Endothelial cell of umbilical vein (primary cell): Measurements from ENCODE around the gene GNAZ. TPM values are rescaled to one million over a fixed set of nuclear protein-coding genes. Genes with fewer than 3 reads are reported as not detected.

Experiments
- BruUV-seq: library from RNA; stranded (reverse); fragments of 400-500 nt; replicated peaks from 2 replicates; lab custom pipeline; 2021; lab: Mats Ljungman, UMichigan
- CTCF ChIA-PET: fragments of 300-600, 350-600 bp; sonication (Branson Sonifier 250); formaldehyde crosslinking; loops from one replicate; lab custom pipeline; 2021; ENCODE audit warnings: antibody characterized with exemption, inconsistent platforms; lab: Charles Lee
- POLR2A ChIA-PET: fragments of 300-600, 350-600 bp; sonication (Branson Sonifier 250); formaldehyde crosslinking; loops from one replicate; lab custom pipeline; 2021; ENCODE audit warnings: antibody characterized with exemption, inconsistent platforms; lab: Charles Lee
- DNase-seq: peaks from one replicate; pipeline ENCODE4 v3.0.0-alpha.2; 2011; ENCODE audit warnings: low read depth, low spot score
- FAIRE-seq: peaks from 2 replicates; lab custom pipeline; 2011; peaks lifted over from hg19 to GRCh38; lab: Jason Lieb, UNC
- H2AFZ ChIP-seq: 2 replicates; pipeline ENCODE4 v1.6.0; 2012; ENCODE audit warnings: low read depth, low read length, control low read depth, inconsistent platforms
- H3K27ac ChIP-seq: 2 replicates; pipeline ENCODE4 v1.5.1; 2011; ENCODE audit warnings: low read depth, mild to moderate bottlenecking, control low read depth, low read length, moderate library complexity; ENCODE audit not compliant: insufficient read depth
- H3K27me3 ChIP-seq, 2 experiments: 2 replicates each; pipeline versions ENCODE4 v1.6.0 to v1.6.1; 2011; ENCODE audit warnings: low read length in 2 of 2, mixed read lengths in 1 of 2; ENCODE audit not compliant: control insufficient read depth in 2 of 2, insufficient read depth in 2 of 2
- H3K36me3 ChIP-seq, 2 experiments: 2 replicates in 1 of 2; 3 replicates in 1 of 2; pipeline ENCODE4 v1.5.1; 2011; ENCODE audit warnings: low read length in 2 of 2, mild to moderate bottlenecking in 1 of 2, moderate library complexity in 1 of 2; ENCODE audit not compliant: control insufficient read depth in 2 of 2, insufficient read depth in 2 of 2; ENCODE audit errors: extremely low read depth in 1 of 2
- H3K4me1 ChIP-seq: 3 replicates; pipeline ENCODE4 v1.5.1; 2011; ENCODE audit warnings: mild to moderate bottlenecking, low read length; ENCODE audit not compliant: control insufficient read depth, insufficient read depth; ENCODE audit errors: extremely low read depth
- H3K4me2 ChIP-seq: 2 replicates; pipeline ENCODE4 v1.6.1; 2011; ENCODE audit warnings: low read length, control low read depth, mixed read lengths; ENCODE audit not compliant: insufficient read depth
- H3K4me3 ChIP-seq, 3 experiments: fragments of 200-600 bp in 1 of 3; sonication (generic), shearing (Covaris generic) in 1 of 3; replicated peaks in 1 of 3; 2 replicates each; pipeline ENCODE4 v1.5.1; 2011 to 2016; ENCODE audit warnings: control low read depth in 3 of 3, low read length in 3 of 3, mild to moderate bottlenecking in 2 of 3, inconsistent platforms in 1 of 3, low read depth in 1 of 3, moderate library complexity in 1 of 3; ENCODE audit not compliant: insufficient read depth in 1 of 3
- H3K79me2 ChIP-seq: 2 replicates; pipeline ENCODE4 v1.6.0; 2012; ENCODE audit warnings: low read length, inconsistent platforms; ENCODE audit not compliant: control insufficient read depth, insufficient read depth
- H3K9ac ChIP-seq: replicated peaks from 2 replicates; pipeline ENCODE3; 2011; ENCODE audit warnings: low read length, control low read depth; ENCODE audit not compliant: insufficient read depth; ENCODE audit errors: extremely low read depth
- H3K9me1 ChIP-seq: replicated peaks from 3 replicates; pipeline ENCODE4 v1.6.0; 2011; ENCODE audit warnings: mild to moderate bottlenecking, low read length; ENCODE audit not compliant: control insufficient read depth, insufficient read depth; ENCODE audit errors: extremely low read depth
- H3K9me3 ChIP-seq: replicated peaks from 2 replicates; pipeline ENCODE4 v1.5.1; 2012; ENCODE audit warnings: low read length, inconsistent platforms; ENCODE audit not compliant: control insufficient read depth, insufficient read depth
- H4K20me1 ChIP-seq: replicated peaks from 2 replicates; pipeline ENCODE3; 2011; ENCODE audit warnings: mild to moderate bottlenecking, low read length; ENCODE audit not compliant: control insufficient read depth, insufficient read depth; ENCODE audit errors: extremely low read depth
- CTCF ChIP-seq, 2 donors: IDR thresholded peaks; 1 replicate in 1 of 2; 2 replicates in 1 of 2; pipeline ENCODE4 v1.5.1; 2011; ENCODE audit warnings: low read length in 2 of 2, mild to moderate bottlenecking in 2 of 2, moderate library complexity in 2 of 2, control low read depth in 1 of 2, inconsistent platforms in 1 of 2, low read depth in 1 of 2; ENCODE audit not compliant: insufficient read depth in 1 of 2; ENCODE audit errors: extremely low read depth in 1 of 2
- EZH2 ChIP-seq: IDR thresholded peaks from 2 replicates; pipeline ENCODE4 v1.6.1; 2012; ENCODE audit warnings: borderline replicate concordance, low read depth, mild to moderate bottlenecking, moderate library complexity, low read length, inconsistent platforms; ENCODE audit not compliant: severe bottlenecking
- FOS ChIP-seq: IDR thresholded peaks from 2 replicates; pipeline ENCODE4 v1.6.1; 2011; ENCODE audit warnings: mild to moderate bottlenecking, low read length, moderate library complexity, borderline replicate concordance; ENCODE audit not compliant: insufficient read depth
- GATA2 ChIP-seq: IDR thresholded peaks from 2 replicates; pipeline ENCODE4 v1.7.0; 2011; ENCODE audit warnings: low read depth, mild to moderate bottlenecking, moderate library complexity, mixed read lengths, low read length; ENCODE audit not compliant: insufficient read length, insufficient read depth
- JUN ChIP-seq: IDR thresholded peaks from 2 replicates; pipeline ENCODE4 v1.6.1; 2011; ENCODE audit warnings: borderline replicate concordance, low read depth; ENCODE audit not compliant: insufficient read length, insufficient read depth
- MAX ChIP-seq: IDR thresholded peaks from 2 replicates; pipeline ENCODE4 v1.6.1; 2011; ENCODE audit not compliant: insufficient read depth, insufficient read length
- MYC ChIP-seq: IDR thresholded peaks from one replicate; pipeline ENCODE4 v1.6.1; 2011; ENCODE audit warnings: mild to moderate bottlenecking, low read depth, low read length
- POLR2A ChIP-seq: IDR thresholded peaks from 2 replicates; pipeline ENCODE4 v1.6.1; 2012; ENCODE audit warnings: low read depth, mild to moderate bottlenecking, control low read depth, low read length
- POLR2AphosphoS5 ChIP-seq: IDR thresholded peaks from 2 replicates; pipeline ENCODE4 v1.6.1; 2012; ENCODE audit warnings: low read depth, mild to moderate bottlenecking, control low read depth, low read length, moderate library complexity; ENCODE audit not compliant: insufficient read depth
- dilution Hi-C: fragments of 300-500 bp; cut with MboI; formaldehyde crosslinking; loops from one replicate; pipeline ENCODE4 v1.15.0; 2019; ENCODE audit warnings: low sequenced_read_pairs; ENCODE audit not compliant: extremely low pct_ligation_motif_present
- intact Hi-C: fragments of 100-400 bp; cut with micrococcal nuclease; formaldehyde crosslinking; loops from one replicate; pipeline ENCODE4 v1.10.0; 2022
- polyA plus RNA-seq, 4 experiments: library from polyadenylated mRNA; depleted of rRNA in 3 of 4; stranded (reverse) in 3 of 4; unstranded in 1 of 4; fragments of >200 nt; gene quantifications; 2 replicates each; pipeline versions ENCODE4 v1.2.1 to v1.2.3, GENCODE V29; 2011 to 2012; ENCODE audit warnings: missing spikeins in 1 of 4
- total RNA-seq: library from RNA; stranded (reverse); gene quantifications from 2 replicates; pipeline ENCODE4 v1.2.3, GENCODE V29; 2021

GNAZ gene
- total and polyA plus RNA-seq, 2 donors (not counting 3 experiments of a cell fraction or from before 2014, with no cell fraction given) = 0.44 to 0.86 TPM

GRCh38 chr22:23083315-23084021, 13.1 kb downstream of the GNAZ start:
- H3K79me2 ChIP-seq = no peaks in the 10 kb centered on the region
- H3K27me3 ChIP-seq = no peaks in the 10 kb centered on the region
- no peaks in the 10 kb centered on the region for H3K4me1 ChIP-seq
- H3K4me2 ChIP-seq = no peak overlapping the region
- TF ChIP-seq GATA2 (no peak), EZH2 (no peak), POLR2A (no peak), MAX (no peak), JUN (no peak), POLR2AphosphoS5 (no peak), MYC (no peak), CTCF (IDR thresholded peaks at IDR 0.05; ENCODE audit: extremely low read depth in 1 of 2, insufficient read depth in 1 of 2, low read depth in 1 of 2, low read length in 2 of 2) (no peak), FOS (no peak)
- no peaks in the 10 kb centered on the region for H3K9me3 ChIP-seq
- no peak overlapping the region for H3K27ac ChIP-seq
- H2AFZ ChIP-seq = no peak overlapping the region
- H3K4me3 ChIP-seq = no peak overlapping the region
- no peak for FAIRE-seq
- DNase-seq = no peak
- intact Hi-C loops (no loop called here), dilution Hi-C loops (no loop called here)
- no peaks in the 10 kb centered on the region for H4K20me1 ChIP-seq
- BruUV-seq = no TSS peak
- no peaks in the 10 kb centered on the region for H3K9me1 ChIP-seq
- POLR2A ChIA-PET = no interaction called here
- no peak overlapping the region for H3K9ac ChIP-seq
- no peaks in the 10 kb centered on the region for H3K36me3 ChIP-seq
- CTCF ChIA-PET = interaction anchor here (0.7 to 1.0 kb wide), 2 partner anchors 12 to 124 kb away, joined by 4 to 5 read pairs; no protein-coding TSS in a partner anchor
